Left ventricle myocardium inferior (tissue), 1 donor: Measurements from ENCODE around the gene MMD. TPM values are rescaled to one million over a fixed set of nuclear protein-coding genes. Genes with fewer than 3 reads are reported as not detected.

ENCODE experiments used
- DNase-seq: peaks from one replicate; pipeline ENCODE4 v3.0.0-alpha.2; 2020
- H3K27ac ChIP-seq: fragments of 200-600 bp; replicated peaks from 2 replicates; pipeline ENCODE4 v1.8.0; 2021
- H3K27me3 ChIP-seq: fragments of 200-600 bp; 2 replicates; pipeline ENCODE4 v1.8.0; 2021; ENCODE audit warnings: low read depth
- H3K36me3 ChIP-seq: fragments of 200-600 bp; 2 replicates; pipeline ENCODE4 v1.8.0; 2021
- H3K4me1 ChIP-seq: fragments of 200-600 bp; 2 replicates; pipeline ENCODE4 v1.8.0; 2021
- H3K4me3 ChIP-seq: fragments of 200-600 bp; 2 replicates; pipeline ENCODE4 v1.8.0; 2021; ENCODE audit warnings: mild to moderate bottlenecking, moderate library complexity
- H3K9me3 ChIP-seq: fragments of 200-600 bp; replicated peaks from 2 replicates; pipeline ENCODE4 v1.8.0; 2021
- intact Hi-C: fragments of 100-400 bp; cut with micrococcal nuclease; formaldehyde crosslinking; loops from one replicate; pipeline ENCODE4 v1.11.0; 2022
- total RNA-seq: library from RNA; stranded (reverse); fragmentation: NEBNext Ultra II Directional; extraction: Animal tissue kit (Norgen Biotek cat#: 25700); gene quantifications from one replicate; pipeline ENCODE4 v1.2.1, GENCODE V29; 2021
- TF ChIP-seq, protein P1 (sequence below): fragments of 200-600 bp; IDR thresholded peaks from 2 replicates; pipeline ENCODE4 v1.8.0; 2021; ENCODE audit warnings: antibody characterized with exemption, mild to moderate bottlenecking, borderline replicate concordance
- donor health status: DM: no; HTN: yes; CAD: no; lungs with severe emphysema.

Gene MMD
- total RNA-seq, 1 donor from 2014 or later, result 9.5 TPM

DNA sequence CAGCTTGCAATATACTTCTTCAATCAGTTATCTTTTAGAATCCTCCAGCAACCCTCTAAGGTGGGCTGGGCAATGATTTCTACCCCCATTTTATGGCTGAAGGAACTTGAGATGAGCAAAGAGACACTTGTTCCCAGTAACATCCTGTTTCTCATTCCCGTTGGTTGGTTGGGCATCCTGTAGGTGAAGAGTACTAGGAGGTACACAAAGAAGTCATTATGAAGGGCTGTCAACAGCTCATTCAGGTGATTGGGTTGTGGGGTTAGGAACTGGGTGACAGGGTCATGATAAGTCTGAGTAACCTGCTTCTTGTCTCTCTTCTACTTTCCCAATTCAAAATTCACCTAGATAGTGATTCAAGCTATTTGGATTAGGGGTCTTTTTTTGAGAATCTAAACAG, 76.5 kb downstream of the MMD start:
- H3K4me1 ChIP-seq, result no peaks in the 10 kb centered on the region
- intact Hi-C loops, result loop anchor here (5.0 kb wide), 1 partner anchor 353 kb away; no protein-coding TSS in a partner anchor
- TF ChIP-seq, protein P1, sequence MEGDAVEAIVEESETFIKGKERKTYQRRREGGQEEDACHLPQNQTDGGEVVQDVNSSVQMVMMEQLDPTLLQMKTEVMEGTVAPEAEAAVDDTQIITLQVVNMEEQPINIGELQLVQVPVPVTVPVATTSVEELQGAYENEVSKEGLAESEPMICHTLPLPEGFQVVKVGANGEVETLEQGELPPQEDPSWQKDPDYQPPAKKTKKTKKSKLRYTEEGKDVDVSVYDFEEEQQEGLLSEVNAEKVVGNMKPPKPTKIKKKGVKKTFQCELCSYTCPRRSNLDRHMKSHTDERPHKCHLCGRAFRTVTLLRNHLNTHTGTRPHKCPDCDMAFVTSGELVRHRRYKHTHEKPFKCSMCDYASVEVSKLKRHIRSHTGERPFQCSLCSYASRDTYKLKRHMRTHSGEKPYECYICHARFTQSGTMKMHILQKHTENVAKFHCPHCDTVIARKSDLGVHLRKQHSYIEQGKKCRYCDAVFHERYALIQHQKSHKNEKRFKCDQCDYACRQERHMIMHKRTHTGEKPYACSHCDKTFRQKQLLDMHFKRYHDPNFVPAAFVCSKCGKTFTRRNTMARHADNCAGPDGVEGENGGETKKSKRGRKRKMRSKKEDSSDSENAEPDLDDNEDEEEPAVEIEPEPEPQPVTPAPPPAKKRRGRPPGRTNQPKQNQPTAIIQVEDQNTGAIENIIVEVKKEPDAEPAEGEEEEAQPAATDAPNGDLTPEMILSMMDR, result no peak
- DNase-seq, result no peak
- H3K36me3 ChIP-seq, result no peaks in the 10 kb centered on the region
- peaks cover 5% of the 10 kb centered on the region for H3K9me3 ChIP-seq
- no peak overlapping the region for H3K4me3 ChIP-seq
- H3K27ac ChIP-seq, result no peak overlapping the region
- no peaks in the 10 kb centered on the region for H3K27me3 ChIP-seq

DNA sequence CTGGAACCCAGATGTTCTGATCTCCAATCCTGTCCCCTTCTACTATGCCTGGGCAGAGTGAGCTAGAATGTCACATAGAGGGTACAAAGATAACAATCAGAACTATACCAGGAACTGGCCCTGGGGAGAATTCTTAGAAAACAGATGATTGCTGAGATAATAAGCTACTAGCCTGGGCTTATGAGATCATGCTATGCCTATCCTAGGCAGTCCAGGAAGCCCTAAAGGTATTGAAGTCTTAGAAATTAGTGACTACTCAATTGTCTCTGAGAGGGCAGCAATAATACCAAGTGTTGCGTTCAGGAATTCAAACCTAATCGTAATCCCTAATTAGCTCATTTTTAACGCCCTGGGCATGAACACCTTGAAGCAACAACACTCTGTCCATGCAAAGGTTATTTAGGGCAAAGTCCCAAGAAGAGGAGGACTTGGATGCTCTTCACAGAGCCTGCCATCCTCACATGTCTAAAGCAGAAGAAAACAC, 77.1 kb downstream of the MMD start:
- intact Hi-C loops, result no loop called here
- DNase-seq, result no peak
- Histone ChIP-seq H3K36me3 (no peaks in the 10 kb centered on the region), H3K27me3 (peaks cover 3% of the 10 kb centered on the region), H3K4me1 (no peaks in the 10 kb centered on the region), H3K9me3 (peaks cover 5% of the 10 kb centered on the region), H3K4me3 (no peak overlapping the region), H3K27ac (no peak overlapping the region)
- TF ChIP-seq, protein P1, result no peak

DNA sequence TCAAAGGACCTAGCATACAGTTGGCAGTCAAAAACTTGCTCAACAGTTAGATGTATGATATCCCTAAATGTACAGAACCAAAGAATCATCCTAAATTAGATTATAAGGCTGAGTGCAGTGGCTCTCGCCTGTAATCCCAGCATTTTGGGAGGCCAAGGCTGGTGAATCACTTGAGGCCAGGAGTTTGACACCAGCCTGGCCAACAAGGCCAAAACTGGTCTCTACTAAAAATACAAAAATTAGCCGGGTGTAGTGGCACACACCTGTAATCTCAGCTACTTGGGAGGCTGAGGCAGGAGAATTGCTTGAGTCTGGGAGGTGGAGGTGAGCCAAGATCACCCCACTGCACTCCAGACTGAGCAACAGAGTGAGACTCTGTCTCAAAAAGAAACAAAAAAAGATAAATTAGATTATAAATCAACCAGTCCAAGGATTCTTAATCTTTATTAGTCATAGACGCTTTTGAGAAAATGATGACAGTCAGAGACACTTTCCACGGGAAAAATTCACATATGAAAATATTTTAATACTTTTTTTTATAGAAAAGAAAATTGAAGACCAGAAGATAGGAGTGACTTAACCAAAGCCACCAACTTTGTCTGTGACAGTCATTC, 77.6 kb downstream of the MMD start:
- H3K36me3 ChIP-seq, result no peaks in the 10 kb centered on the region
- intact Hi-C loops, result no loop called here
- no peak overlapping the region for H3K27ac ChIP-seq
- H3K4me3 ChIP-seq, result no peak overlapping the region
- H3K9me3 ChIP-seq, result peaks cover 5% of the 10 kb centered on the region
- no peak for DNase-seq
- no peaks in the 10 kb centered on the region for H3K4me1 ChIP-seq
- TF ChIP-seq, protein P1, result no peak
- H3K27me3 ChIP-seq, result peaks cover 9% of the 10 kb centered on the region

DNA sequence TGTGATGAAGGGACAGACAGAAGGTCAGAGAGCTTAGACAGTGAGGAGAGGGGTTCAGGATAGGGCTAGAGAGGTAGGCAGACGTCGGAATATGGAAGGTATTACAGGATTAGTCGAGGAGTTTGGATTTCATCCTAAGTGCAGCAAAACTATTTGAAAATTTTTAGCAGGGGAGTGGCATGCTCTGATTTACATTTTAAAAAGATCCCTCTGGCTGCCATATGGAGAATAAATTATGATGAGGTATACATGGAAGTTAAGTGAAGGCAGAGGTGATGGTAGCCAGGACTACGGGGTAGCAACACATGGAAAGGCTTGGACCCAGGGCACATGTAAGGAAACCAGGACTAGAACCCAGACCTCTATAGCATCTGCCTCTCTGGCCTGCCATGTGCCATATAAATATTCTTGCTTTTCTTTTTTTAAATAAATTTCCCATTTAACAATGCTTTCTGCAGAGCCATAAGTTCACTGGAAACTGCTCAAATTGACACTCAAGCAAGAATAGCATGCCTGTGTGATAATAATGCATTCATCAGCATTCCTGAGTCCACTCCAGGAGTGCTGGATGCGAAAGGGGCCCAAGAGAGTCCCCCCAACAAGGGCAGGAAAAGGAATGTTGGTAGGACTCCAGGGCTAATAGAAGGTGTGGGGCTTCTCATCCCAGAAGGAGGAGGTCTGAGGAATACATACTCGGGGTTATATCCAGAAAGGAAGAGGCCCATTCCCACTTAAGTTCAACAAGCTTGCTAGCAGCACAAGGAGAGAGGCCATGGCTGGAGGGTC, 78.6 kb downstream of the MMD start:
- TF ChIP-seq, protein P1, result no peak
- Histone ChIP-seq H3K27me3 (peaks cover 10% of the 10 kb centered on the region), H3K27ac (no peak overlapping the region), H3K4me1 (no peaks in the 10 kb centered on the region), H3K9me3 (peaks cover 5% of the 10 kb centered on the region), H3K36me3 (no peaks in the 10 kb centered on the region), H3K4me3 (no peak overlapping the region)
- intact Hi-C loops, result no loop called here
- DNase-seq, result no peak

Other genes with a start within 250 kb of the MMD start
- gene HLF, start 156.9 kb downstream of the MMD start, total RNA-seq, result 22.6 TPM
- not detected for gene SMIM36, start 89.6 kb upstream of the MMD start, total RNA-seq